Vagina (tissue), 2 donors: ENCODE data around the gene RAB24. TPM values are rescaled to one million over a fixed set of nuclear protein-coding genes. Genes with fewer than 3 reads are reported as not detected.

ENCODE experiments used
- DNase-seq, 2 donors: peaks; one replicate each; pipeline ENCODE4 v3.0.0-alpha.2; 2017; ENCODE audit errors: extremely low spot score in 2 of 2
- H3K27ac ChIP-seq: fragments of 200-600 bp; sonication (generic); one replicate; pipeline ENCODE4 v1.5.1; 2019
- H3K27me3 ChIP-seq: fragments of 200-600 bp; sonication (generic); one replicate; pipeline ENCODE4 v1.5.1; 2019
- H3K36me3 ChIP-seq, 2 donors: fragments of 200-600 bp; sonication (generic); one replicate each; pipeline ENCODE4 v1.5.1; 2017 to 2019
- H3K4me1 ChIP-seq: fragments of 200-600 bp; sonication (generic); one replicate; pipeline ENCODE4 v1.5.1; 2019
- H3K4me3 ChIP-seq, 2 donors: fragments of 200-600 bp; sonication (generic); 1 replicate in 1 of 2; 2 replicates in 1 of 2; pipeline ENCODE4 v1.5.1; 2016 to 2019
- H3K9me3 ChIP-seq: fragments of 200-600 bp; sonication (generic); one replicate; pipeline ENCODE4 v1.5.1; 2019
- POLR2A ChIP-seq, 2 donors: fragments of 450-650 bp; IDR thresholded peaks; one replicate each; pipeline ENCODE4 v1.6.1; 2017; ENCODE audit warnings: antibody characterized with exemption in 2 of 2, mild to moderate bottlenecking in 2 of 2, moderate library complexity in 2 of 2
- POLR2AphosphoS5 ChIP-seq, 2 donors: sonication (generic); formaldehyde crosslinking; IDR thresholded peaks; one replicate each; pipeline ENCODE4 v1.9.0; 2017; ENCODE audit warnings: antibody characterized with exemption in 2 of 2, mild to moderate bottlenecking in 2 of 2, low read depth in 1 of 2; ENCODE audit not compliant: insufficient read depth in 1 of 2
- intact Hi-C: fragments of 100-400 bp; cut with DNase I; formaldehyde crosslinking; loops from one replicate; pipeline ENCODE4 v1.15.1; 2023
- total RNA-seq: library from RNA; depleted of rRNA; stranded (reverse); fragments of >200 nt; gene quantifications from one replicate; pipeline ENCODE4 v1.2.3, GENCODE V29; 2016
- TF ChIP-seq, protein P1 (sequence below), 3 experiments: fragments of 450-650 bp in 2 of 3; fragments of 200-600 bp in 1 of 3; sonication (generic) in 1 of 3; IDR thresholded peaks; one replicate each; pipeline ENCODE4 v1.5.1; 2017 to 2019; ENCODE audit warnings: antibody characterized with exemption in 3 of 3, mild to moderate bottlenecking in 2 of 3, moderate library complexity in 2 of 3

Gene RAB24
- total RNA-seq, 1 donor from 2014 or later, result 48.6 TPM

DNA sequence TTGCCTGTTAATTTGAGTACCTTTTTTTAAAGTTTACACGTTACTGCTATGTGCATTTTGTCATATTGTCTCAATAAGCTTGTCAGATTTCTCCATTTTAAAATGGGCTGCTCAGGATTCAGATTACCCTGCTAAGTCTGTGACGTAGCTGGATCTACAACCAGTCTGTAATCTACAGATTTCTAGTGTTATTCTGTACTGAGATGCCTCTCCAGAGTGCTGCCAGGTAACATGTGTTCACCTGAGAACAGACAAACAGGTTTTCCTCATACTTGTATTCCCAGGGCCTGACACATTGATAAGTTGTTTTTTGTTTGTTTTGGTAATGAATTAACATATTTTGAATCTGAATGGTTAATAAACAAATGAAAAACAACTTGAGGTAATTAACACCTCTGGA is 15.3 kb downstream of the RAB24 start:
- TF ChIP-seq POLR2A (IDR thresholded peaks at IDR 0.05), result no peak
- Histone ChIP-seq H3K4me1 (no peaks in the 10 kb centered on the region), H3K36me3 (peaks cover 0 to 71% of the 10 kb centered on the region in 2 donors), H3K27ac (no peak overlapping the region), H3K4me3 (no peak overlapping the region), H3K27me3 (no peaks in the 10 kb centered on the region), H3K9me3 (no peaks in the 10 kb centered on the region)
- intact Hi-C loops, result no loop called here
- DNase-seq, result no peak

DNA sequence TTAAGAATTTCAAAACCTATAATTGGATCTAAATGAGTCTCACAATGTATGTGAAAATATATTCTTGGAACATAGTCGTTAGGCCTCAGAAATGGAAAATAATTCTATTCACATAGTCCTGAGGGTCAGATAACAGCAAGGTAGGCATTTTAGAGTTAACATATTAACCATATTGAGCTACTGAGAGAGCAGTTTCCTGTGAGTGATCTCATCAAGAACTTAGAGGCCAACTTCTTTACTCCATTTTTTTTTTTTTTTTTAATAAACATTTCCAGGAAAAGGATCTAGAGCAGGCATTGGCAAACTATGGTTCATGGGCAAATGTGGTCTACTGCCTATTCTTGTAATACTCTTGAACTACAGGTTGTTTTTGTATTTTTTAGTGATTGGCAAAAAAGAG is 26.6 kb downstream of the RAB24 start:
- no peak for DNase-seq
- intact Hi-C loops, result no loop called here
- TF ChIP-seq POLR2A (IDR thresholded peaks at IDR 0.05), result no peak
- no peak for TF ChIP-seq POLR2AphosphoS5 (IDR thresholded peaks at IDR 0.05; ENCODE audit: insufficient read depth in 1 of 2, low read depth in 1 of 2)
- TF ChIP-seq, protein P1, sequence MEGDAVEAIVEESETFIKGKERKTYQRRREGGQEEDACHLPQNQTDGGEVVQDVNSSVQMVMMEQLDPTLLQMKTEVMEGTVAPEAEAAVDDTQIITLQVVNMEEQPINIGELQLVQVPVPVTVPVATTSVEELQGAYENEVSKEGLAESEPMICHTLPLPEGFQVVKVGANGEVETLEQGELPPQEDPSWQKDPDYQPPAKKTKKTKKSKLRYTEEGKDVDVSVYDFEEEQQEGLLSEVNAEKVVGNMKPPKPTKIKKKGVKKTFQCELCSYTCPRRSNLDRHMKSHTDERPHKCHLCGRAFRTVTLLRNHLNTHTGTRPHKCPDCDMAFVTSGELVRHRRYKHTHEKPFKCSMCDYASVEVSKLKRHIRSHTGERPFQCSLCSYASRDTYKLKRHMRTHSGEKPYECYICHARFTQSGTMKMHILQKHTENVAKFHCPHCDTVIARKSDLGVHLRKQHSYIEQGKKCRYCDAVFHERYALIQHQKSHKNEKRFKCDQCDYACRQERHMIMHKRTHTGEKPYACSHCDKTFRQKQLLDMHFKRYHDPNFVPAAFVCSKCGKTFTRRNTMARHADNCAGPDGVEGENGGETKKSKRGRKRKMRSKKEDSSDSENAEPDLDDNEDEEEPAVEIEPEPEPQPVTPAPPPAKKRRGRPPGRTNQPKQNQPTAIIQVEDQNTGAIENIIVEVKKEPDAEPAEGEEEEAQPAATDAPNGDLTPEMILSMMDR (IDR thresholded peaks at IDR 0.05), result no peak

DNA sequence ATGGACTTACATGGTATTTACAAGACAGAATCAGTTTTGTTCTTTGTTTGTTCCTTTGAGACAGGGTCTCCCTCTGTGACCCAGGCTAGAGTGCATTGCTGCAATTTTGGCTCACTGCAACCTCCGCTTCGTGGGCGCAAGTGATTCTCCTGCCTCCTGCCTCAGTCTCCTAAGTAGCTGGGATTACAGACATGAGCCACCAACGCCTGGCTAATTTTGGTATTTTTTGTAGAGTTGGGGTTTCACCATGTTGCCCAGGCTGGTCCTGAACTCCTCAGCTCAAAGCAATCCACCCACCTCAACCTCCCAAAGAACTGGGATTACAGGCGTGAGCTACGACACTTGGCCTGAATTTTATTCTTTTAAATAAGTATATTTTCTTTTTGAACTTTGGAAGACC is 27.6 kb downstream of the RAB24 start:
- intact Hi-C loops, result no loop called here
- DNase-seq, result no peak
- H3K4me1 ChIP-seq, result no peaks in the 10 kb centered on the region
- H3K27ac ChIP-seq, result no peak overlapping the region
- H3K27me3 ChIP-seq, result no peaks in the 10 kb centered on the region
- no peaks in the 10 kb centered on the region for H3K9me3 ChIP-seq
- TF ChIP-seq POLR2A (IDR thresholded peaks at IDR 0.05) (no peak), POLR2AphosphoS5 (IDR thresholded peaks at IDR 0.05; ENCODE audit: insufficient read depth in 1 of 2, low read depth in 1 of 2) (no peak)
- TF ChIP-seq, protein P1 (IDR thresholded peaks at IDR 0.05), result no peak
- H3K4me3 ChIP-seq, result no peak overlapping the region
- peaks cover 3 to 53% of the 10 kb centered on the region in 2 donors for H3K36me3 ChIP-seq

More for the DNA sequence above, 26.6 kb downstream of the RAB24 start:
- Histone ChIP-seq H3K36me3 (peaks cover 4 to 58% of the 10 kb centered on the region in 2 donors), H3K27me3 (no peaks in the 10 kb centered on the region), H3K4me1 (no peaks in the 10 kb centered on the region), H3K4me3 (no peak overlapping the region), H3K27ac (no peak overlapping the region), H3K9me3 (no peaks in the 10 kb centered on the region)

DNA sequence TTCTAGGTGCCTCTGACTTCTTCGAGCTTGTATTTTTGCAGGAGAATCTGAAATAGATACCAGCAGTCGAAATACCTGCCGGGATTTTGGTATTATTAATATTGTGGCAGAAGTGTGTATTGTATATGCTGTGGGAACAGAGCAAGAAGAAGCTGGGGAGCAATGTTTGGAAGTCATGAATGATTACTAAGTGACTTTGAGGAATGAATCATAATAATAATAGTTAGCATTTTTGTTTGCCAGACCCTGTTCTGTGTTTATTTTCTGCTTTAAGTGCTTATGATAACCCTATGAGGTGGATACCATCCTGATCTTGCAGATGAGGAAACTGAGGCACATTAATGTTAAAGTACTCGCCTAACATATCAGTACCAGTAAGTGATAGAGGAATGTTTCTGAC is 32.4 kb downstream of the RAB24 start:
- TF ChIP-seq, protein P1 (IDR thresholded peaks at IDR 0.05), result no peak
- TF ChIP-seq POLR2AphosphoS5 (IDR thresholded peaks at IDR 0.05; ENCODE audit: insufficient read depth in 1 of 2, low read depth in 1 of 2) (no peak), POLR2A (IDR thresholded peaks at IDR 0.05) (no peak)
- Histone ChIP-seq H3K36me3 (peaks cover 0 to 66% of the 10 kb centered on the region in 2 donors), H3K4me3 (no peak overlapping the region), H3K9me3 (no peaks in the 10 kb centered on the region), H3K27ac (no peak overlapping the region), H3K4me1 (no peaks in the 10 kb centered on the region), H3K27me3 (no peaks in the 10 kb centered on the region)
- no peak for DNase-seq
- intact Hi-C loops, result no loop called here

DNA sequence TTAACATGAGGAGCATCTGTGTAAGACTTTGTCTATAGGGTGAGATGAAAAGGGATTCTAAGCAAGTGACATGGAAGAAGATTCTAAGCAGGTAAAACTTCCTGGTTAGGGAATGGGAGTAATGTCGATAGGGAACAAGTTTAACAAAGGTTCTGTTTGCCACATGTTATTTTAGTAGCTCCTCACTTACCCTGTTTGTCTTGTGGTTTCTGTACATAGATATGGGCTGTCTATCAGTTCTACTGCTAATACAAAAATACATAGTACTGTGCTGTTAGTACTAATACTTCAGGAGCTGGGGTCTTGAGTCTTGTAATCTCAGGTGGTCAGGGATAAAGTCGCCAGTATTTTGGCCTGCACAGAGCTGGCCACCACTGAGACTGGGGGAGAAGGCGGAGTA is 32.9 kb downstream of the RAB24 start:
- Histone ChIP-seq H3K27me3 (no peaks in the 10 kb centered on the region), H3K27ac (no peak overlapping the region), H3K9me3 (no peaks in the 10 kb centered on the region), H3K4me3 (no peak overlapping the region), H3K36me3 (peaks cover 0 to 66% of the 10 kb centered on the region in 2 donors), H3K4me1 (no peaks in the 10 kb centered on the region)
- TF ChIP-seq, protein P1 (IDR thresholded peaks at IDR 0.05), result no peak
- TF ChIP-seq POLR2AphosphoS5 (IDR thresholded peaks at IDR 0.05; ENCODE audit: insufficient read depth in 1 of 2, low read depth in 1 of 2) (no peak), POLR2A (IDR thresholded peaks at IDR 0.05) (no peak)
- no peak for DNase-seq
- intact Hi-C loops, result no loop called here
